ENCODE data around the gene ACSS1.

Gene ACSS1

DNA sequence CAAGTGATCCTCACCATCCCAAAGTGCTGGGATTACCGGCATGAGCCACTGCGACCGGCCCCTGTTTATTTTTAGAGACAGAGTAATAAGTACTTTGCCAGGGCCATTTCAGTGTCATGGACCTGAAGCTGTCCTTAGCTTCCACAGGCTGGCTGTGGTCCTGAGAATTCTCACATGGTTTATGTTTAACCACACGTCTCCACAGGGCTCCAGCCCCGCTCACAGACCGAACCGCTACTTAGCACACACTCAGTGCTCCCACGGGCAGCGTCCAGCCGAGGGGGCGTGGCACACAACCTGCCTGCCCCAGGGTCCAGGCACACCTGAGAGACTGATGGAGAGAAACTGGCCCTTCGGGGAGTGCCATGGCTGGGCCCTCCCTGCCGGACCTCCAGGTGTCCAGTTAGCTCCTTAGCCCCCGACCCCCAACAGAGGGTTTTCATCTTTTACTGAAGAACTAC is 11.7 kb downstream of the ACSS1 start:
- no peak for DNase-seq (ENCODE audit: low read depth in 2 of 2)

DNA sequence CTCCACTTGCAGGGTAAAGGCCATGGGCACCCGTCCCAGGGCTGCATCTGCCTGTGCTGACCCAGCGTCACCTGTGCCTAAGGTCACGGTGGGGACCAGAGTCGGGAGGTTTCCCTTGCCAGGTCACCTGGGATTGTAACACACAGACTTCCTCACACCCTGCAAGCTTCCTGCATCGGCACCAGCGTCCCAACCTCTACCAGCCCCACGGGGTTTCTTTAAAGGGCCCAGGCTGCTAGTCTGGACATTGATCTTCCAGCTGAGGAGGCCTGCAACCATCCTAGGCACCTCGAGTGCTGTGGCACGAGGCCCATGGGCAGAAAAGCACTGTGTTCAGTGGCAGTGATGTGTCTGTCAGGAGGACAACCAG is 12.6 kb downstream of the ACSS1 start:
- DNase-seq (ENCODE audit: low read depth in 2 of 2) = no peak

DNA sequence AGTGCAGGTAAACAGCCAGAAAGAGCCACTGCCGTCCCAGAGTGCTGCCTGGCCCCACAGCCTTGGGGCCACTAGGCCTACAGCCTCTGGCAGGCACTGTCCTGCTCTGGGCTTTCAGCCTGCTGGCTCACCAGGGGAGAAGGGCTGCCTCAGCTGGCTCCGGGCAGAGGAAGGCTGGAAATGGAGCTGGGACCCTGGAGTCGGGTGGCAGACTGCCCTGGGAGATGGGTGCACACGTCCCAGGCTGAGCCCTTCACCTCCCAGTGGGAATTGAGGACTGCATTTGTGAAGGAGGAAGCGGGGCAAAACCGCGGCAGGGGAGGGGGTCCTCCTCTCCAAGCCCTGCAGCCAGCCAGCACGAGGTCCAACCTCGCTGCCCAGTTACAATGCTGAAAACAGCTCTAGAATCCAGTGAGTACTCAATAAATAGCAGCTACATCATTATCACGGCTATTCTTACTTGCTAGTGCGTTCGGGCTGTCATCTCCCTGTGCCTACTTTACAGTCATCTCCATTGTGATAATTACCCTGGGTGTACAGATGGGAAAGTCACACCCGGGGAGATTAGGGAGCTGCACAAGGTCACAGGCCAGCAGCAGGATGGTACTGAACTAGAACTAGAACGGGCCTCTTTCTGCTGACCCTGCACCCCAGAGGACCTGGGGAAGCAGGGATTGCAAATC is 13.1 kb downstream of the ACSS1 start:
- DNase-seq (ENCODE audit: low read depth in 2 of 2) = no peak

DNA sequence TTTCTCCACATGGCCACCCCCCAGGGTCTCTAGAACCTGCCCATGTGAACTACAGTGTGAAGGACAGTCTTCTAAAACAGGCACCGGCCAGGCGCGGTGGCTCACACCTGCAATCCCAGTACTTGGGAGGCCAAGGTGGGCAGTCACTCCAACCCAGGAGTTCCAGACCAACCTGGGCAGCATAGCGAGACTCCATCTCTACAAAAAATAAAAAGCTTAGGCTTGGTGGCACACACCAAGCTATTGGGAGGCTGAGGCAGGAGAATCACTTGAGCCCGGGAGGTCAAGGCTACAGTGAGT is 13.7 kb downstream of the ACSS1 start:
- DNase-seq (ENCODE audit: low read depth in 2 of 2) = no peak

DNA sequence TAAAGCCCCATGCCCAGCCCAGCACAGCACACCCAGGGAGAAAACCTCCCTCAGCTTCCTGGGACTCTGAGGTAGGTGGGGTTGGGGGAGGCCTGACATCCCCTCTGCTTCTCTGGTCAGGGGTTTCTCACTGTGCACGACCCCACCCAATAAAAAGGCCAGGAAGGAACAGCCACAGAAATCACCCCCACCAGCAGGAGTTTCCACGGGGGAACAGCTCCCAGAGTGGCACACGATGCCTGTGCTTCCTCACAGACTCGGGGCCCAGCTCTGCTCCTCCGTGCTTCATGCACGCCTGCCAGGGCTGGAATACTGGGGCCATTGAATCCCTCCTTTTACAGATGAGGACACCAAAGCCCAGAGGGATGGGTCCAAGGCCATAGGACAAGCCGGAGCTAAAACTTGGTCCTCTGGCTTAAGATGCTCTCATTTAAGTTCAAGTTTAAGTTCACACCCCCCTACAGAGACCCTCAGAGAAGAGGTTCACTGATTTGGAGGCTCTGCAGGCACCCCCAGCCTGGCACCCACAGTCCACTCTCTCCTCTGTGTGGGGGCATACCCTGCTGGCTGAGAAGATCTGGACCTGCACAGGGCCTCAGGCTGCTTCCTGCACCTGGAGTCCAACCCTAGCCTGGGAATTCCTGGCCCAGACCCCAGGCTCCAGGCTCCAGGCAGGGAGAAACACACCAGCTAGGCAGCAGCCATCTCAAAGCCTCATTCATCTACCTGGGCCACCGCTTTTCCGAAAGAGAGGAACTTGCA is 14.3 kb downstream of the ACSS1 start:
- DNase-seq (ENCODE audit: low read depth in 2 of 2) = no peak

DNA sequence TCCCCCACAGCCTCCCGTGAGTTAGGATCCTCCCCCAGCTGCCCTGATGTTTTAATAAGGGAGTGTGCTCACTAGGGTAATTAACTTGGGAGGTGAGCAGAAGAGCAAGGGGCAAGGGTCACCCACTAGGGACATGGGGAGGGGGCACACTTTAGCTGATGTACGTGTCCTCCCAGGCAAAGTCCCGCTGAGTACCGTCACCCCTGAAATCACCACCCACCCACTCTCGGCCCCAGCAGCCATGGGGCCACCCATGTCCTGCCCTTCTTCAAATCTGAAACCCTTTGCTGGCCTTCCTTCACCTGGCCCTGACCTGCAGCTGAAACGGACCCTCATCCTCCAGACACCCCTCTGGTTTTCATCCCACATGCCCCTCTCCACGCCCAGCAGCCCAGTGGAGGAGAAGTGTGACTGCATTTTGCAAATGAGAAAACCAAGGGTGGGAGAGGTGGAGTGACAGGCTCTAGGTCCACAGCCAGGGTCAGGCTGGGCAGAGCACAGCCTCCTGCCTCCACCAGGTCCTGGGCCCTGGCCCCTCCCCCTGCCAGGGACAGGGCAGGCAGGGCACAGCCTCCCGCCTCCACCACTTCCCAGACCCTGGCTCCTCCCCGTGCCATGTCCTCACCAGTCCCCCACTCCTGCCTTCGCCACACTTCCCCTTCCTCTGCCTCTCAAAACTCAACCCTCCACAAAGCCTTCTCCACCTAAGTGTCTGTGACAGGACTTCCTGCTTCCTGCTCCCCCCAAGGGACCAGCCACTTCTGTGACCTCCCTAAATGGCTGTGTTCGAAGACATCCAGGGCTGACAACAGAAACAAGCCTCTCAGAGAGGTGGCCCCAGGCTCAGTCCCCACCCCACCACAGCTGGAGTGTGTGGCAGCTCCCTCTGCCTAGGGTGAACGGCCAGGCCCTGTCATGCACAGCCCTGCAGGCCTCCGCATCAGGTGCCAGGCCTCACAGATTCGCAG is 15.1 kb downstream of the ACSS1 start:
- DNase-seq (ENCODE audit: low read depth in 2 of 2) = peak in 1 of 2 donors; percentile 7

DNA sequence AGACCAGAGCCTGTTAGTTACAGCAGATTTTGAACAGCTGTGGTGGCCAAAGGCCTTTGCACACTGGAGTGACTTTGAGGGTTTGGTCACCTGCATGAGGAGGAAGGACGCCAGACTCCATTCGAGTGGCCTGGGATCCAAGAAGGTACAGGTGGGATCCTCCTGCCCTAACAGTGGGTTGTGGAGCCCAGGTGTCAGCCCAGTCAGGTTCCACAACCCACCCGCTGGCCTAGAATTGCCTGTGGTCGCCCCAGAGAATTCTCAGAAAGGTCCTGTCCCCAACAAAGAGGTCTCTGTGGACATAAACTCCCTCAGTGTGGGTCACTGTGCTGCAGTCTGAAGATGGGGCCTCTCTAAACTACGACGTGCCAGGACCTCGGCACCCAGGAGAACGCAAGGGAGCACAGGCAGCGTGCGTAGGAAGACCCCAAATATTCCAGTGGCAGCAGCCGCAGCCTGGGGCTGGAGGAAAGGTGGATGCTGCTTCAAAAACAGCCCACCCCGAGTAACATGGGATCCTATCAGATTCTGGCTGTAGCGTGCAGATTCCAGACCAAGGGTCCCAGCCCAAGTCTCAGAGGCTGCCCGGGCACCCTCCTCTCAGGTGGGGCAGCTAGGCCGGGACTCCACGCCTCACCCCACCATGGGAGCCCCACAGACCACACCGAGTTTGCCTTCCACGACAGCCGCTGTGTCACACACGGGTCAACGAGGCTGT is 16.0 kb downstream of the ACSS1 start:
- no peak for DNase-seq (ENCODE audit: low read depth in 2 of 2)

DNA sequence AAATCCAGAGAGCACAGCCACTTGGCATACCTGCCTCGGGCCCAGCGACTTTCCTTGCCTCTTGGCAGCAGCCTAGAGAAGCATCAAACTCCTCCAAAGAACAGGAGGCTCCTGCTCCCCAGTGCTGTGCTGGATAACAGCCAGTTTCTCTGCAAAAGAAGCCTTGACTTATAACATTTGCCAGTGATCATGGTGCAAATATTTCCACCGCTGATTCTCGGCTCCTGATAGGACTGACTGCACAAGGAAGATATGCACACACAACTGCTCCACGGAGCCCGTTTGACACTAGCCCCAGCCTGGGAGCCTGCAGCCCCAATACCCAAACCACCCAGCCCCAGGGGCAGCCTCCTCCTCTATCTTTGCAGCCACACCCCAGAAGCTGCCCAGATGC is 17.5 kb downstream of the ACSS1 start:
- no peak for DNase-seq (ENCODE audit: low read depth in 2 of 2)

DNA sequence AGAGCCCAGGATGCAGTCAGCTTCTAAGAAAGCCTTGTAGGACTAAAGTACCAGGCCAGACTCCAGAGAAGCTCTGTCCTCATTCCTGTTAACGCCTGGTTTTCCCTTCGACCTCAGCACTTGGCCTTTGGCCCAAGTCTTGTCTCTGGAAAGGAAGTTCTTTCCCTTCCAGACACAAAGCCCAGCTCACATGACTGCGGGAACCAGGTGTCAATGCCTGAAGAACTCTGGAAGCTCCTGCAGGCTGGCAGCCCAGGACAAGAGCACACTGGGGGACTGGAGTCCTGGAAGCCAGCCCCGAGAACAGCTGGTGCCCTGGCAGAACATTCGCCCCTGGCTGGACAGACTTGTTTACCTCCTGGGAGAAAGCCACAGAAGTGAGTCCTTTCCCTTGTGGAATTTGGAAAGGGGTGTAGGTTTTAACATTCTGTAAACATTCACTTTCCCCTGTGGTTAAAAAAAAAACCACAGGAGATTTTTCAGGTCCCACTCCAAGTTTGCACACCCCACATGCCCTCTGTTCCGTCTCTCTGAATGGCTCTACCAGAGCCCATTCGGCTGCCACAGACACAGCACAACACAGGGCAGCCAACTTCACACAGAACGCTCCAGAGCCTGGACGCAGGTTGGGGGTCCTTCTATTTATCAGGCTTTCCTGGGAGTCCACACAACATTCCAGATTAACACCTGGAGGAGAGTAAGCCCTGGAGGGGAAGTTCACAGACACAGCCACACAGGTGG is 18.1 kb downstream of the ACSS1 start:
- DNase-seq (ENCODE audit: low read depth in 2 of 2) = no peak

DNA sequence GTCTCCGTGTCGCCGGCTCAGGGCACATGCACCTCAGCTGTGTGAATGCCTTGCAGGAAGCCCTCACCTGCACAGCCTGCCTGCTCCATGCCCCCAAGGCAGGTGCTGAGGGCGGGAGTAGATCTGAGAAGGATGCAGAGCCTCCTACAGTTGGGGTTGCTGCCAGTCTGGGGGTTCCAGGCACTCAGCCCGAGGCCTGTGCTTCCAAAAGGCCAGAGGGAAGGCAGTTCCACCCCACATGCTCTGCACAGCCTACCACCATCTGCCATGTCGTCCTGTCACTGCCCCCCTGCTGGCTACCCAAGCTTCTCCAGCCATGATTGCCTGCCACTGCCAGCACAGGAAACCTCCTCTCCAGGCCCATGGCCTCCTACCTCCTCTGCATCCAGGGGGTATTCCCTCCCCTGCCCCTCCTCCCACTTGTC is 19.3 kb downstream of the ACSS1 start:
- no peak for DNase-seq (ENCODE audit: low read depth in 2 of 2)

DNA sequence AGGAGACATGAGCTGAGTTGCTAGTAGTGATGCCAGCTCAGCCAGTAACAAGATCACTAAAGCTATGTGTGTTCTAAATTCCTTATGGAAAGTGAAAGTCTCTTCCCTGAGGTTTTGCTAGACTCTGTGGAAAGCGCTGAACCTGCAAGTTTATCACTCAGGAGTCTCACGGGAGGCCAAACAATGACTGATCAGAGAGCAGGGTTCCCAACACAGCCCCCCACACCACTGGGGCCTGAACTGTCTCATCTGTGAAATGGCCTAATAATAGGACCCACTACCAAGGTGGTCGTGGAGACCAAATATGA is 19.9 kb downstream of the ACSS1 start:
- DNase-seq (ENCODE audit: low read depth in 2 of 2) = no peak

DNA sequence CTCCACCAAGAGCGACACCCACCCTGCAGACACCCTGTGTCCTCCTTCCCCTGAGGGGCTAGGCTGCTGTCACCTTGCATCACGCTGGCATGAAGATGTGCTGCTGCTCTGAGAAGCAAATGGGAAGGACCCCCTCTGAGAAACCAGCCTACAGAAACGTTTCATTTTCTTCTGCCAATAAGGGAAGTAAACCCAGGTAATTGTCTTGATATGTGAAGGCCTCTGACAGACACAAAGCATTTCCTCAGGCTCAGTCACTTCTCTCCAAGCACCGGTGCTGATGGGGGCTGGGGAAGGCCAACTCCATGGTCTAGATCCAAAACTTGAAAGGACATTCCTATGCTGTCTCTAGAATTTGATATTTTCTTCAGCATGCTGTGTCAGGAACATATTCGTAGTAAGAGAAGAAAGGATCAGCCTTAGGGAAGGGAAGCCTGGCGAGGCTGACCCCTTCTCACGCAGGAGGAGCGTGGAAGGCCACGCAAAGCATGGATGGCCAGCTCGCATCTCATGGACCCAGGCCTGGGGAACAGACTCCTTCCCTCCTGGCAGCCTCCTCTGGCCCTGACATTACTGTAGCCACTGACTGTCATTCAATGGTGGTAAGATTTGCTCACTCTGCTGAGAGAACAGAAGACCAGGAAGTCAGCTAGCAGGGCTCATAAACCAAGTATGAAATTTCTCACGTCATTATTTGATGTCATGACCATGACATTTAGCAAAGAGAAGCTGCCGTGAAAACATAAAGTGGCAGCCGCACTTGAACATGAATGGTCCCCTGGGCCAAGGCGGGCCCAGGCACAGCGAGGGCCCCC is 20.4 kb downstream of the ACSS1 start:
- no peak for DNase-seq (ENCODE audit: low read depth in 2 of 2)

DNA sequence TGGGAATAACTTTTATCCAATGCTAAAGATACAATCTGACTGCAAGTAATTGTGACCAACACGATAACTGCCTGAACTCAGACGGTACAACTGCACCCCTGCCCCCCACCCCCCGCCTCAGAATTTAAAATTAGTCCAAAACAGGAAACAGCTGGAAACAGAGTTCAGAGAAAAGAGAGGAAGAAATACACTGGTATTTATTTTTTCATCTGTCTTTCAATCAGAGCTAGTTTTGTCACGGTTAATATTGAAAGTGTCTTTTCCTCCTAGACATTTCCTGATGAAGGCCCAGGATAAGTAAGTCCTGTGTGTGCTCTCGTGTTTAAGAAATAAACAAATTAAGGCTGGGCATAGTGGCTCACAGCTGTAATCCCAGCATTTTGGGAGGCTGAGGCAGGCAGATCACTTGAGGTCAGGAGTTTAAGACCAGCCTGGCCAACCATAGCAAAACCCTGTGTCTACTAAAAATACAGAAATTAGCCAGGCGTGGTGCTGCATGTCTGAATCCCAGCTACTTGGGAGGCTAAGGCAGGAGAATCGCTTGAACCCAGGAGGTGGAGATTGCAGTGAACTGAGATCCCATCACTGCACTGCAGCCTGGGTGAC is 21.5 kb downstream of the ACSS1 start:
- no peak for DNase-seq (ENCODE audit: low read depth in 2 of 2)

DNA sequence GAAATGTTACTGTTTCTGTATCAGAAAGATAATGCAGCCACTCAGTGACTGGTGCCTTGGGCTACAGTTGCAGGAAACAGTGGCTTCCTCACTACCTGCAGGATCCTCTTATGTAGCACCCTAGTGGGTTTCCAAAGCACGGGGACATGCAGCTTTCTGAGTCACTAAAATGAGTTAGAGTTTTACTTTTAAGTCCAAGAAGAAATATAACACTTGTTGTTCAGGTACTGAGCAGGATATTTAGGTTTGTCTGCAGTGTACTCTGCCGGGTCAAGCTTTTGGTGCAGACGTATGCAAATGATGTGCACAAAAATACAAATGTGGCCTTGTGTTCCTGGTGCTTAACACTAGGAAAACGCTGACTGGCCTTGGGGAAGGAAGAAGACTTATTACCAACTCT is 22.0 kb downstream of the ACSS1 start:
- no peak for DNase-seq (ENCODE audit: low read depth in 2 of 2)

DNA sequence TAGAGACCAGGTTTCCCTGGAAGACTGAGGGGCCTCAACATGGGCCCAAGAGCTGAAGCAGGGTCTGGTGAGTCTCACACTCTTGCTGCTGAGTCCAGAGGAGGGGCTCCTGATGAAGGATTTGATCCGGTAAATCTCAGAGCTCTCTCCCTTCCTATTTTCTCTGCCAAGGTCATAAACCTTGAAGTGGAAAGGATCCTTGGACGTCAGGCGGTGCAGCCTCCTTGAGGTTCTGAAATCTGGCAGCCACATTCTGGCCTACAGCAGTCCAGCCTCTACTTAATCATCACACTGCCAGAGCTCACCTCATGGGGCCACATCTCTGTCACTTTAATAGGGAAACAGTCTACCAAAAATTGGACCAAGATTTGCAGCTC is 24.0 kb downstream of the ACSS1 start:
- no peak for DNase-seq (ENCODE audit: low read depth in 2 of 2)

DNA sequence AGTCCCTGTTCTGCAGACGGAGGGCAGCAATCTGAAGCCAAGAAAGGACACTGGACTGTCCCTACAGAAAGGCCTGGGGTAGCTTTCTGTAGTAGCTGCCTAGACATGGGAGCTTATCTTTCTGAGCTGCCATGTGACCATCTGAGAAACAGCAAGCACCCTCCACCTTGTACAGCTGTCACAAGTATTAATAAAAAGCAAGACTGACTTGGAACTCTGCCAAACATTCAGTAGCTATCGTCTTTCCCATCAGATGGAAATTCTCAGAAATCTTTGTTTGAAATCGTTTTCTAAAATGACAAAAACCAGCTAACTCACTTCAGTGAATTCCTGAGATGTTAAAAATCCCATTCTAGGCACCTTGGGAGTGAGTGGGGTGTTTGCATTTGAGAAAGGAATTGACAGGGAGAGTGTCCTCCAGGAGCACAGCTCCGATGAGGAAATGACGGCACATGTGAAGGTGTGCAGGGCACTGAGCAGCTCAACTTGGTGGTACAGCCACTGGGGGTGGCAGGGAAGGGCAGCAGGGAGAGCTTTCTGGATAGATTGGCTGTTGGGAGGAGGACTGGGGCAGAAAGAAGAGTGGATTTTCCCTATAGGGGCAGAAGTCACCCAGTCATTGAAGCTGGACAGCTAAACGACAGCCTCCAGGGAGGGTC is 24.5 kb downstream of the ACSS1 start:
- no peak for DNase-seq (ENCODE audit: low read depth in 2 of 2)

DNA sequence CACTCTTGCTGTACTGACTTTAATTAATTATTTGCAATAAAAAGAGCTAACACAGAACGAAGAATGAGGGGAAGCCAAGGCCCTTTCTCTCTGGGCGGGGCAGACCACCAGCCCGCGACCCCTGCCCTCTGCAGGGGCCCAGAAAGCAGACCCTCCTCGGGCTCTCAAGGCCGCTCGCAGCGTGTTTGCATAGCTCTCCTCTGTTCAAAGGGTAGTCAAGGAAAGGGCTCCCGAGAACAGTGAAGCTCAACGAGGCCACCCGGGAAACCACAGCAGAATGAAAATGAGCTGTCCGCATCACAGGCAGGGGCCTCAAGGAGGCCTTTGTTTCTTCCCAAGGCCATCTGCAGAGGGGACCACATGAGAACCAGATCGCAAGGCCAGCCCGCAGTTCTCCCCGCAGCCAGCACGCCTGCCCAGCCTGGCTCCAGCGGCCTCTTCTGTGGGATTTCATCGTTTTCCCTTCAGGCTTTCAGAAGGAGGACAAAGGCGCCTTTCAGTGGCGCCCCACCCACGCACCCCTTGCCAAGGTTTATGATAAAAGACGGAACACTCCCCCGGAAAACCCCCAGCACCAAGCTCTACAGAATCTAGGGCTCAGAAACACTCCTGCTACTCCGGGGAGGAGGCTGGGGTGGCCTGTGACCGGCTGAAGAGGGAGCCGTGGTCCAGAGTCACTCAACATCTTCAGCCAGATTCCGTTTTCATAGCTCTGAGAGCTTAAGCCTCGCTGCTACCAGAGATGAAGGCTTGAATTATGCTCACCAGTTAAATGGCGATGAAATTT is 25.3 kb downstream of the ACSS1 start:
- DNase-seq (ENCODE audit: low read depth in 2 of 2) = no peak

DNA sequence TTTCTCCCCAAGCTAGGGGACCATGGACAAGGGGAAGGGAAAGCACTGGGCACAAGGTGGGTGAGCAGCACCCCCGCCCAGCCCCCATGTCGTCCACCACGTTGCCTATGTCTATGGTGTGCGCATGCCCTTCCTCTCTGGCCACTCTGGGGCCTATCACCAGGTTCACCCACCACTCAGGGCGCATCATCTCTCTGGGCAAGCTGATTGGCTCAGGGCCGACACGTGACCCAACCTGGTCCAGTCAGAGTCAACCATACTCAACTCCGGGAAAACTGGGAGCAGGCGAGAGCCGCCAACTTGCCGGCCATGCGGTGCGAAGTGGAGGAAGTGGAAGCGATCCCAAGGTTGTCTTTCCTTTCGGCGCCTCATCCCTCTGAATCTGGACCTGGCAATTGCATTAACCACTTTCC is 25.9 kb downstream of the ACSS1 start:
- no peak for DNase-seq (ENCODE audit: low read depth in 2 of 2)

DNA sequence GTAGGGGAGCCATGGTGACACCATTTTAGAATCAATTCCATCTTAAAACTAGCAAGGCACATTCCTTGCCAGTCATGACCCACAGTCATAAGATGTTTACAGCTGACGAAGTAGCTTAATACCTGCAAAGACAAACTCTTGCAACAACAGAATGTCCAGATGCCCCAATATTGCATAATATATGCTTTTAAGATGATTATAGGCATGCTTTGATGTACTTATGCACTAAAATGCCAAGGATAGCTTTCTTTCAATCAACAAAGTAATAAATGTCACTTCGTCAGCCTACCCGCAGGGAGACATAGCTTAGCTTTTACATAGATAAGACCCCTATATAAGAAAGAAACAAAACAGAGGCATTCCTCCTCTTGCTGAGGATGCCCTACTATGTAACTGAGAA is 26.7 kb downstream of the ACSS1 start:
- DNase-seq (ENCODE audit: low read depth in 2 of 2) = no peak
